Esophagus muscularis mucosa (tissue), 3 donors: ENCODE data around the gene WNT5B.

ENCODE experiments used
- CTCF ChIP-seq, 3 experiments: fragments of 200-600 bp in 2 of 3; fragments of 450-650 bp in 1 of 3; sonication (generic) in 2 of 3; IDR thresholded peaks; one replicate each; pipeline ENCODE4 v1.5.1; 2017 to 2019; ENCODE audit warnings: antibody characterized with exemption in 3 of 3, mild to moderate bottlenecking in 2 of 3, moderate library complexity in 1 of 3
- POLR2AphosphoS5 ChIP-seq, 2 donors: sonication (generic); formaldehyde crosslinking; IDR thresholded peaks; one replicate each; pipeline ENCODE4 v1.6.1; 2017; ENCODE audit warnings: antibody characterized with exemption in 2 of 2

GRCh38 chr12:1607940-1608712 lies 20.9 kb upstream of the WNT5B start:
- TF ChIP-seq CTCF (IDR thresholded peaks at IDR 0.05) (no peak), POLR2AphosphoS5 (IDR thresholded peaks at IDR 0.05) (no peak)
